GM12873 (cell line): Measurements from ENCODE around the gene ADAD2.

Source experiments
- CTCF ChIP-seq: IDR thresholded peaks from 2 replicates; pipeline ENCODE4 v1.5.1; 2012; ENCODE audit warnings: low read depth, mild to moderate bottlenecking, moderate library complexity, low read length, control low read depth; ENCODE audit not compliant: insufficient read depth; ENCODE audit errors: missing control alignments

ADAD2 gene

GRCh38 chr16:84242839-84243238, 51.9 kb downstream of the ADAD2 start:
- no peak for TF ChIP-seq CTCF

GRCh38 chr16:84243732-84244131, 52.8 kb downstream of the ADAD2 start:
- no peak for TF ChIP-seq CTCF

- TF ChIP-seq CTCF = no peak
Observed at GRCh38 chr16:84244728-84245127, 53.8 kb downstream of the ADAD2 start.

GRCh38 chr16:84245956-84246678, 55.2 kb downstream of the ADAD2 start:
- TF ChIP-seq CTCF = no peak

GRCh38 chr16:84246679-84247077, 55.7 kb downstream of the ADAD2 start:
- TF ChIP-seq CTCF = no peak
